D721Med (cell line): Measurements from ENCODE around the gene GRM5.

Experiments
- DNase-seq: peaks from one replicate; pipeline ENCODE4 v3.0.0; 2011; ENCODE audit warnings: low spot score; ENCODE audit not compliant: insufficient read length
- FAIRE-seq: peaks from 2 replicates; lab custom pipeline; 2011; peaks lifted over from hg19 to GRCh38; lab: Jason Lieb, UNC
- TF ChIP-seq, protein P1 (sequence below): IDR thresholded peaks from 2 replicates; pipeline ENCODE4 v1.5.1; 2012; ENCODE audit warnings: mild to moderate bottlenecking, control low read depth; ENCODE audit not compliant: insufficient read depth; ENCODE audit errors: missing control alignments

GRM5 gene

DNA sequence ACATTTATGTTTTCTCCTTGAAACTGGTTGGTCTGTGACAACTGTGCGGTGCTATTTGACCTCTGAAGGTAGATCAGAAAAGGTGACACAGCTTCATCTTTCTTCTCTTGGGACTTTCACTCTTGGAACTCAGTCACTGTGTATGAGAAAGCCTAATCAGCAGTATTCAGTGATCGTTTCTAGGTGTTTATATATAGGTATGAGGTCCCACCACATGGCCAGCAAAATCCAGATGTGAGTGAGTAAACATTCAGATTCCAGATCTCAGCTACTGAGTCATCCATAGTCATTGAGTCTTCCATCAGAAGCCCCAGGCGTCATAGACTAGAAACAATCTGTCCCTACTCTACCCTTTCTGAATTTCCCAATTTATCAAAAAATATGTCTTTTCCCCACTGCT, 610.9 kb downstream of the GRM5 start:
- TF ChIP-seq, protein P1, sequence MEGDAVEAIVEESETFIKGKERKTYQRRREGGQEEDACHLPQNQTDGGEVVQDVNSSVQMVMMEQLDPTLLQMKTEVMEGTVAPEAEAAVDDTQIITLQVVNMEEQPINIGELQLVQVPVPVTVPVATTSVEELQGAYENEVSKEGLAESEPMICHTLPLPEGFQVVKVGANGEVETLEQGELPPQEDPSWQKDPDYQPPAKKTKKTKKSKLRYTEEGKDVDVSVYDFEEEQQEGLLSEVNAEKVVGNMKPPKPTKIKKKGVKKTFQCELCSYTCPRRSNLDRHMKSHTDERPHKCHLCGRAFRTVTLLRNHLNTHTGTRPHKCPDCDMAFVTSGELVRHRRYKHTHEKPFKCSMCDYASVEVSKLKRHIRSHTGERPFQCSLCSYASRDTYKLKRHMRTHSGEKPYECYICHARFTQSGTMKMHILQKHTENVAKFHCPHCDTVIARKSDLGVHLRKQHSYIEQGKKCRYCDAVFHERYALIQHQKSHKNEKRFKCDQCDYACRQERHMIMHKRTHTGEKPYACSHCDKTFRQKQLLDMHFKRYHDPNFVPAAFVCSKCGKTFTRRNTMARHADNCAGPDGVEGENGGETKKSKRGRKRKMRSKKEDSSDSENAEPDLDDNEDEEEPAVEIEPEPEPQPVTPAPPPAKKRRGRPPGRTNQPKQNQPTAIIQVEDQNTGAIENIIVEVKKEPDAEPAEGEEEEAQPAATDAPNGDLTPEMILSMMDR, result no peak
- no peak for FAIRE-seq

More for the DNA sequence above, 610.9 kb downstream of the GRM5 start:
- DNase-seq, result no peak
